ENCODE measurements around the gene JCAD.
"Not testable (repeated sequence)": the region's sequence is repeated elsewhere in the genome, so short reads cannot be mapped to it uniquely, and the experiment has no call there.

JCAD gene, protein sequence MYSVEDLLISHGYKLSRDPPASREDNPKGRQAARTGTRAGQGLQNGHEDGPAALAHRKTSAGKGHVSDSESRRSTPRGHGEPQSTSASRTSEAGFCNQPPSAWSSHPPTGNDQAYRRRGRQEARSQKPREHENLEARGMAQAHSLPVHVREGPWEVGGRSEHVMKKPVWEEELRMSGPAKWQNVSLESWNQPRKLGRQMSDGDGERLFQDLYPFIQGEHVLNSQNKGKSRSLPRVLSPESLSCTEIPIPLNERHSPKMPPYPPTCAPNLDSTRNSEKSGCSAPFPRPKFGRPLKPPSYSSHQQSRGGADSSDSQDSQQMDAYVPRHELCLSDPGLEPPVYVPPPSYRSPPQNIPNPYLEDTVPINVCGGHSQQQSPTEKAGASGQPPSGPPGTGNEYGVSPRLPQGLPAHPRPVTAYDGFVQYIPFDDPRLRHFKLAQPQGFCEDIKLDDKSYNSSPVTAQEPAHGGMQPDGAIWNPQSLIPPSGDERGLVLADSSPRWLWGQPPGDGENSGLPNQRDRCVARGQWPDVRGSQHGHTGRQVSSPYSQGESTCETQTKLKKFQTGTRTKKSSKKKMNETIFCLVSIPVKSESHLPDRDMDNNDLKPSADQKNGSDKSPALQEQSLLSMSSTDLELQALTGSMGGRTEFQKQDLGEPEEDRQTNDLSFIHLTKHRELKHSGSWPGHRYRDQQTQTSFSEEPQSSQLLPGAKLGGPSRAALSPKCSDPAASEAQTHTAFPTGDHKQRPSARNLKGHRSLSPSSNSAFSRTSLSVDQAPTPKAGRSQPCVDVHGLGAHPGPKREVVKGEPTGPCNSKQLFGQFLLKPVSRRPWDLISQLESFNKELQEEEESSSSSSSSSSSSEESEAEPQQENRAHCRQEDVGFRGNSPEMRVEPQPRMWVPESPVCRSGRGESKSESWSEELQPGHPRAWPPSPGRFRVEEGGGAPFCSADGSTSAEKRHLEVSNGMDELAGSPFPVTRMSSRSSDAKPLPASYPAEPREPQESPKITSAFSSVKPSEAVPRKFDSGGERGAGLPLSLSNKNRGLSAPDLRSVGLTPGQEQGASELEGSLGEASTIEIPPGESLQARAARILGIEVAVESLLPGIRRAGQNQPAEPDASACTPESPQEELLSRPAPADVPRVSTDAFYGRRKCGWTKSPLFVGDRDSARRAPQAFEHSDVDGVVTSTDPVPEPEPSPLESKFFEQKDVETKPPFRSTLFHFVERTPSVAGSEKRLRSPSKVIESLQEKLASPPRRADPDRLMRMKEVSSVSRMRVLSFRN (N-terminal part only)

DNA sequence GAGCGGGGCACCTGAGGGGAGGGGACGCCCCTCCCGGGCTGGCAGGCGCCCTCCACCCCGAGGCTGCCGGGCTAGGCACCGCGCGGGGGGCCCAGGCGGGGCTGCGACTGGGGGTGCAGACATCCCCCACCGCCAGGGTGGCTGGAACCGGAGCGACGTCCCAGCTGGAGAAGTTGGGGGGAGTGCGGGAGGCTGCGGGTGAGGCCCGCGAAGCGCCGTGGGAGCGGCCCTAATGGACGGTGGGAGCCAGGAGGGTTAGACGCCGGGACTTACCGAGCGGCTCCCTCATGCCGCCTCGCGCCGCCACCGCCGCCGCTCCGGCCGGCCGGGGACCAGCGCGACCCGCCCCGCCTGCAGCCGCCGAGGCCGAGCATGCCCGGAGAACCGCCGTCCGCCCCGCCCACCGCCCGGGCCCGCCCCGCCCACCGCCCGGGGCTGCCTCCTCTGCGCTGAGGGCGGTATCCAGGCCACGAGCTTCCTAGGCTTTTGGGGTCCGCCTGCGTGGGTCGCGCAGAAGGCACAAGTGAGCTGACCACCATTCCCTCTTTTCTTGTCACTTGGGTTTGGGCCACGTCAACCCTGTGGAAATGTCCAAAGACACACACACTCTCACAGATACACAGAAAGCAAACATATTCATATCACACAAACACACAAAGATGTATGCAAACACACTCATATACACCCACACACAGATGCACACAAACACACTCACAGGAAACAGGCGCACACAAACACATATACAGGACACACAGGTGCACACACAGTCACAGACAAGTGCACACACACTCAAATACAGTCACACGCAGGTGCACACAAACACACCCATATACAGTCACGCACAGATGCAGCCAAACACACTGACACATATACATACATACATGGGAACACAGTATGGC is at the start of gene JCAD:
Gene JCAD (minus strand): TSS at position 378 of the 899 bp plus-strand sequence. CDS start 11,774 bp downstream, outside the sequence.
- Histone ChIP-seq H3K79me2 (peaks cover 3% of the 10 kb centered on the region), H3K4me3 (ENCODE audit: low read depth, low read length) (peak within 1 kb of the TSS; percentile 57), H3K9ac (no peak within 1 kb of the TSS), H3K27me3 (ENCODE audit: control insufficient read depth, insufficient read depth, low read length) (no peaks in the 10 kb centered on the region), H3K27ac (peak within 1 kb of the TSS; percentile 69), H3K36me3 (ENCODE audit: control insufficient read depth, insufficient read depth, low read length) (no peaks in the 10 kb centered on the region), H3K4me2 (ENCODE audit: low read length) (peak within 1 kb of the TSS; percentile 80), H3K4me1 (peaks cover 17% of the 10 kb centered on the region), H2AFZ (peak within 1 kb of the TSS; percentile 97), H3K9me3 (ENCODE audit: control insufficient read depth, low read length) (no peaks in the 10 kb centered on the region)
- TF ChIP-seq, protein P1, sequence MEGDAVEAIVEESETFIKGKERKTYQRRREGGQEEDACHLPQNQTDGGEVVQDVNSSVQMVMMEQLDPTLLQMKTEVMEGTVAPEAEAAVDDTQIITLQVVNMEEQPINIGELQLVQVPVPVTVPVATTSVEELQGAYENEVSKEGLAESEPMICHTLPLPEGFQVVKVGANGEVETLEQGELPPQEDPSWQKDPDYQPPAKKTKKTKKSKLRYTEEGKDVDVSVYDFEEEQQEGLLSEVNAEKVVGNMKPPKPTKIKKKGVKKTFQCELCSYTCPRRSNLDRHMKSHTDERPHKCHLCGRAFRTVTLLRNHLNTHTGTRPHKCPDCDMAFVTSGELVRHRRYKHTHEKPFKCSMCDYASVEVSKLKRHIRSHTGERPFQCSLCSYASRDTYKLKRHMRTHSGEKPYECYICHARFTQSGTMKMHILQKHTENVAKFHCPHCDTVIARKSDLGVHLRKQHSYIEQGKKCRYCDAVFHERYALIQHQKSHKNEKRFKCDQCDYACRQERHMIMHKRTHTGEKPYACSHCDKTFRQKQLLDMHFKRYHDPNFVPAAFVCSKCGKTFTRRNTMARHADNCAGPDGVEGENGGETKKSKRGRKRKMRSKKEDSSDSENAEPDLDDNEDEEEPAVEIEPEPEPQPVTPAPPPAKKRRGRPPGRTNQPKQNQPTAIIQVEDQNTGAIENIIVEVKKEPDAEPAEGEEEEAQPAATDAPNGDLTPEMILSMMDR (IDR thresholded peaks at IDR 0.05) = no peak

DNA sequence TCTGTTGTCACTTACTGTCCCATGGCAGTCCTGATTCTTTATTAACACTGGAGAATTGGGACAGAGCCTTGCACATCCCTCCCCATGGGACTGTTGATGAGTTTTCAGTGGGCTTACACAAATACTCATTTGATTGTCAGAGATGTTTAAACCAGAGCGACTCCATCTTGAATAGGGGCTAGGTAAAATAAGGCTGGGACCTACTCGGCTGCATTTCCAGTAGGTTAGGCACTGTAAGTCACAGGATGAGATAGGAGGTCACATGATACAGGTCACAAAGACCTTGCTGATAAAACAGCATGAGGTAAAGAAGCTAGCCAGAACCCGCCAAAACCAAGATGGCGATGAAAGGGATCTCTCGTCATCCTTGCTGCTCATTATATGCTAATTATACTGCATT is 47.6 kb upstream of the JCAD start:
- Histone ChIP-seq H3K79me2 (no peaks in the 10 kb centered on the region), H3K27ac (no peak overlapping the region), H3K36me3 (ENCODE audit: control insufficient read depth, insufficient read depth, low read length) (no peaks in the 10 kb centered on the region), H3K4me3 (ENCODE audit: low read depth, low read length) (no peak overlapping the region), H3K27me3 (ENCODE audit: control insufficient read depth, insufficient read depth, low read length) (no peaks in the 10 kb centered on the region), H3K9ac (no peak overlapping the region), H3K4me1 (no peaks in the 10 kb centered on the region), H3K4me2 (ENCODE audit: low read length) (no peak overlapping the region), H2AFZ (no peak overlapping the region), H3K9me3 (ENCODE audit: control insufficient read depth, low read length) (no peaks in the 10 kb centered on the region)
- TF ChIP-seq, protein P1 (IDR thresholded peaks at IDR 0.05) = no peak

DNA sequence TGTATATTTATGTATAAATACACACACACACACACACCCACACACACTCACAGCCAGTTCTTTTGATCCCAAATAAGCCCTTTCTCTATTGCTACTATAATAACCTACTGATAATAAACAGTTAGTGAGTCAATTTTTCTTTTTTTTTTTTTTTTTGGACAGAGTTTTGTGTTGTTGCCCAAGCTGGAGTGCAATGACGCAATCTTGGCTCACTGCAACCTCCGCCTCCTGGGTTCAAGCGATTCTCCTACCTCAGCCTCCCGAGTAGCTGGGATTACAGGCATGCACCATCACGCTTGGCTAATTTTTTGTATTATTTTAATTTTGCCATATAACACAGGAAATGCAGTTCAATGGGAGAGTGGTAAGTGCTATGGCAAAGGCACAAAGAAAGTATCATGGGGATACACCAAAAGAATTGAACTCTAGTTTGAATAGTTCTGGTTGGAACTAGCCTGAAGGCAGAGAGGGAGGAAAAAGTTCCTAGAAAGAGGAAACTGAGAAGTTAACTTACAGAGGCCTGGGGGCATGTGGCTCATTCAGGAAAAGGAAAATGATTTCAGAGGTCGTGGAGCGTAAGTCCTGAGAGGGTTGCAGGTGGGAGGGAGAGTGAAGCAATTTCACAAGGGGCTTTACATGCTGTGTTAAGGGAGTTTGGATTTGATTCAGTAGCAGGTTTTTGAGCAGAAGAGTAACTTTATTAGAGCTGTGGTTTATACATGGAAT is 44.4 kb upstream of the JCAD start:
- no peaks in the 10 kb centered on the region for H3K79me2 ChIP-seq
- no peaks in the 10 kb centered on the region for H3K36me3 ChIP-seq (ENCODE audit: control insufficient read depth, insufficient read depth, low read length)
- H3K4me2 ChIP-seq (ENCODE audit: low read length) = no peak overlapping the region
- no peaks in the 10 kb centered on the region for H3K4me1 ChIP-seq
- no peak overlapping the region for H3K27ac ChIP-seq
- no peaks in the 10 kb centered on the region for H3K9me3 ChIP-seq (ENCODE audit: control insufficient read depth, low read length)
- TF ChIP-seq, protein P1 (IDR thresholded peaks at IDR 0.05) = no peak
- H3K27me3 ChIP-seq (ENCODE audit: control insufficient read depth, insufficient read depth, low read length) = no peaks in the 10 kb centered on the region
- no peak overlapping the region for H2AFZ ChIP-seq
- H3K9ac ChIP-seq = no peak overlapping the region
- no peak overlapping the region for H3K4me3 ChIP-seq (ENCODE audit: low read depth, low read length)

DNA sequence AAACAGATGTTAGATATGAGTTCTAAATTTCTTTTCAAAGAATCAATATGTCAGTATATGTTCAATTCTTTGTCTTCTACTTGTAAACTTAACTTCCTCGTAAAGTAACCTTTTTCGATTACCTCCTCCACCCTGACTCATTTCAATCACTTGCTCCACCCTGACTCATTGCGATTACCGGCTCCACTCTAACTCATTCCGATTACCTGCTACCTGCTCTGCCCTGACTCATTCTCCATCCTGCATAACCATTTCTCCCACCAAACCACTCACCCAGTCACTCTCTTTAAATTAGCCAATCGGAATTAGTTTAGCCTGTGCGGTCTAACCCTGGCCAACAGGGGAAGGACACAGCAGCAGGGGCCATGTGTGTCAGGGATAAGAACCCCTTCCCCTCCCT is 40.3 kb upstream of the JCAD start:
- not testable (repeated sequence) for H3K27me3 ChIP-seq (ENCODE audit: control insufficient read depth, insufficient read depth, low read length); H2AFZ ChIP-seq; H3K4me2 ChIP-seq (ENCODE audit: low read length); H3K4me3 ChIP-seq (ENCODE audit: low read depth, low read length); H3K79me2 ChIP-seq; H3K4me1 ChIP-seq; H3K27ac ChIP-seq; H3K9ac ChIP-seq; H3K36me3 ChIP-seq (ENCODE audit: control insufficient read depth, insufficient read depth, low read length); H3K9me3 ChIP-seq (ENCODE audit: control insufficient read depth, low read length)

All from parathyroid adenoma (tissue), 2 donors.